Measurements from ENCODE around the gene OAF.

DNA sequence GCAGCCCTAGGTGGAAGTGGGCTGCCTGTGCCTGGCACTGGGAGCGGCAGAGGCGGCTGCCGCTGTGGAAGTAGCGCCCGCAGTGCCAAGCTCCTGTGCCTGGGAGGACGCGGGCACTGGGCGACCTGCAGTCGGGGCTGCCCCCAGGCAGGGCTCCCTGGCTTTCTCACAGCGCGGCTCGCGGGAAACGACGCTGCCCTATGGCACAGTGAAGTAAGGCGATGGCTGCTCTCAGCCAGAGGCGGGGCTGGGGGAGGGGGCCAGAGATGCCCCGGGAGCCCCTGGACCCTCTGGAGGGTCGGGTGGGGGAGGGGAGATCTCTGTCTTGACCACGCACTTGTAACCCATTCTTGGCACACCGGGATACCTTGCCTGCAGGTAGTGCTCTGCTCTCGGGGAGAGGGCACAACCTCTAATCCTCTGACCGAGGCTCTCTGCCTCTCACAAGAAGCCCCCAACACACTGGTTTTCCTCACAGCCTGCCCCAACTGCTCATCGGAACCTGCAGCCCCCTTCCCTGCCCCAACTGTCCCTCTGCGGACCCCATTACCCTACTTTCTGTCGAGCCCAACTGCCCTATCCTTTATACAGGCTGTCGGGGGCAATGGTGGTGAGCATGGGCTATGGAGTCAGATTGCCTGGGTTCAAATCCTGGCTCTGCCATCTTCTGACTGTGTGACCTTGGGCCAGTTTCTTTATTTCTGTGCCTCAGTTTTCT, 40.7 kb upstream of the OAF start:
- TF ChIP-seq, protein P1, sequence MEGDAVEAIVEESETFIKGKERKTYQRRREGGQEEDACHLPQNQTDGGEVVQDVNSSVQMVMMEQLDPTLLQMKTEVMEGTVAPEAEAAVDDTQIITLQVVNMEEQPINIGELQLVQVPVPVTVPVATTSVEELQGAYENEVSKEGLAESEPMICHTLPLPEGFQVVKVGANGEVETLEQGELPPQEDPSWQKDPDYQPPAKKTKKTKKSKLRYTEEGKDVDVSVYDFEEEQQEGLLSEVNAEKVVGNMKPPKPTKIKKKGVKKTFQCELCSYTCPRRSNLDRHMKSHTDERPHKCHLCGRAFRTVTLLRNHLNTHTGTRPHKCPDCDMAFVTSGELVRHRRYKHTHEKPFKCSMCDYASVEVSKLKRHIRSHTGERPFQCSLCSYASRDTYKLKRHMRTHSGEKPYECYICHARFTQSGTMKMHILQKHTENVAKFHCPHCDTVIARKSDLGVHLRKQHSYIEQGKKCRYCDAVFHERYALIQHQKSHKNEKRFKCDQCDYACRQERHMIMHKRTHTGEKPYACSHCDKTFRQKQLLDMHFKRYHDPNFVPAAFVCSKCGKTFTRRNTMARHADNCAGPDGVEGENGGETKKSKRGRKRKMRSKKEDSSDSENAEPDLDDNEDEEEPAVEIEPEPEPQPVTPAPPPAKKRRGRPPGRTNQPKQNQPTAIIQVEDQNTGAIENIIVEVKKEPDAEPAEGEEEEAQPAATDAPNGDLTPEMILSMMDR (IDR thresholded peaks at IDR 0.05; ENCODE audit: borderline replicate concordance, extremely low read depth, low read length, poor library complexity, severe bottlenecking): no peak
- TF ChIP-seq EZH2 (IDR thresholded peaks at IDR 0.05; ENCODE audit: borderline replicate concordance, low read depth, low read length, severe bottlenecking): no peak

Data from DND-41 (cell line).